WTC11 (cell line): Measurements from ENCODE around the gene RBFOX2. TPM values are rescaled to one million over a fixed set of nuclear protein-coding genes. Genes with fewer than 3 reads are reported as not detected.

Source experiments
- total RNA-seq: library from RNA; stranded (reverse); gene quantifications from 3 replicates; pipeline ENCODE4 v1.2.3, GENCODE V29; 2021

RBFOX2 gene
- total RNA-seq, 1 experiment from 2014 or later: 107 TPM

Other genes with a start within 250 kb of the RBFOX2 start
- 0.26 to 0.60 TPM (median 0.32 TPM) in 3 replicates for gene APOL3, start 131.9 kb upstream of the RBFOX2 start, total RNA-seq
- 0.07 to 0.31 TPM in 2 of 3 replicates, not detected in the other for gene APOL4, start 173.0 kb upstream of the RBFOX2 start, total RNA-seq
- gene APOL2, start 210.7 kb upstream of the RBFOX2 start, total RNA-seq: 11.2 to 12.5 TPM (median 12.4 TPM) in 3 replicates
- 0.27 to 0.41 TPM (median 0.35 TPM) in 3 replicates for gene APOL1, start 224.3 kb upstream of the RBFOX2 start, total RNA-seq